ENCODE measurements around the gene CA5A.
"Not testable (repeated sequence)": the region's sequence is repeated elsewhere in the genome, so short reads cannot be mapped to it uniquely, and the experiment has no call there.

CA5A gene

GRCh38 chr16:87882436-87883019 is 53.8 kb downstream of the CA5A start:
- H3K4me3 ChIP-seq (ENCODE audit: low read length in 2 of 2): no peak overlapping the region
- no peaks in the 10 kb centered on the region for H3K27me3 ChIP-seq (ENCODE audit: control insufficient read depth in 2 of 2, insufficient read depth in 2 of 2, low read length in 2 of 2)
- no peak overlapping the region for H3K9ac ChIP-seq (ENCODE audit: low read depth in 1 of 2, low read length in 2 of 2)
- no peak overlapping the region for H3K27ac ChIP-seq (ENCODE audit: low read depth in 2 of 2, low read length in 2 of 2)
- H3K36me3 ChIP-seq (ENCODE audit: control insufficient read depth in 2 of 2, insufficient read depth in 2 of 2, low read length in 2 of 2): no peaks in the 10 kb centered on the region
- H3K4me1 ChIP-seq (ENCODE audit: control insufficient read depth in 2 of 2, insufficient read depth in 2 of 2, low read length in 2 of 2): no peaks in the 10 kb centered on the region
- no peaks in the 10 kb centered on the region for H3K9me3 ChIP-seq (ENCODE audit: control insufficient read depth in 2 of 2, low read length in 2 of 2)

GRCh38 chr16:87881324-87882200 is 54.8 kb downstream of the CA5A start:
- Histone ChIP-seq H3K36me3 (ENCODE audit: control insufficient read depth in 2 of 2, insufficient read depth in 2 of 2, low read length in 2 of 2) (no peaks in the 10 kb centered on the region), H3K9ac (ENCODE audit: low read depth in 1 of 2, low read length in 2 of 2) (no peak overlapping the region), H3K9me3 (ENCODE audit: control insufficient read depth in 2 of 2, low read length in 2 of 2) (no peaks in the 10 kb centered on the region), H3K4me1 (ENCODE audit: control insufficient read depth in 2 of 2, insufficient read depth in 2 of 2, low read length in 2 of 2) (no peaks in the 10 kb centered on the region), H3K27ac (ENCODE audit: low read depth in 2 of 2, low read length in 2 of 2) (no peak overlapping the region), H3K4me3 (ENCODE audit: low read length in 2 of 2) (no peak overlapping the region), H3K27me3 (ENCODE audit: control insufficient read depth in 2 of 2, insufficient read depth in 2 of 2, low read length in 2 of 2) (no peaks in the 10 kb centered on the region)

- Histone ChIP-seq H3K9me3 (ENCODE audit: control insufficient read depth in 2 of 2, low read length in 2 of 2) (no peaks in the 10 kb centered on the region), H3K36me3 (ENCODE audit: control insufficient read depth in 2 of 2, insufficient read depth in 2 of 2, low read length in 2 of 2) (no peaks in the 10 kb centered on the region), H3K4me1 (ENCODE audit: control insufficient read depth in 2 of 2, insufficient read depth in 2 of 2, low read length in 2 of 2) (no peaks in the 10 kb centered on the region), H3K9ac (ENCODE audit: low read depth in 1 of 2, low read length in 2 of 2) (no peak overlapping the region), H3K4me3 (ENCODE audit: low read length in 2 of 2) (no peak overlapping the region), H3K27me3 (ENCODE audit: control insufficient read depth in 2 of 2, insufficient read depth in 2 of 2, low read length in 2 of 2) (peaks cover 0 to 3% of the 10 kb centered on the region in 2 donors), H3K27ac (ENCODE audit: low read depth in 2 of 2, low read length in 2 of 2) (no peak overlapping the region)
These were observed 56.1 kb downstream of the CA5A start for GRCh38 chr16:87880117-87880696.

GRCh38 chr16:87879411-87880013 is 56.8 kb downstream of the CA5A start:
- H3K27me3 ChIP-seq (ENCODE audit: control insufficient read depth in 2 of 2, insufficient read depth in 2 of 2, low read length in 2 of 2); H3K4me1 ChIP-seq (ENCODE audit: control insufficient read depth in 2 of 2, insufficient read depth in 2 of 2, low read length in 2 of 2); H3K4me3 ChIP-seq (ENCODE audit: low read length in 2 of 2); H3K36me3 ChIP-seq (ENCODE audit: control insufficient read depth in 2 of 2, insufficient read depth in 2 of 2, low read length in 2 of 2); H3K9ac ChIP-seq (ENCODE audit: low read depth in 1 of 2, low read length in 2 of 2); H3K27ac ChIP-seq (ENCODE audit: low read depth in 2 of 2, low read length in 2 of 2); H3K9me3 ChIP-seq (ENCODE audit: control insufficient read depth in 2 of 2, low read length in 2 of 2): not testable (repeated sequence)

GRCh38 chr16:87878704-87879103 is 57.6 kb downstream of the CA5A start:
- Histone ChIP-seq H3K9ac (ENCODE audit: low read depth in 1 of 2, low read length in 2 of 2) (no peak overlapping the region), H3K9me3 (ENCODE audit: control insufficient read depth in 2 of 2, low read length in 2 of 2) (no peaks in the 10 kb centered on the region), H3K4me1 (ENCODE audit: control insufficient read depth in 2 of 2, insufficient read depth in 2 of 2, low read length in 2 of 2) (no peaks in the 10 kb centered on the region), H3K27me3 (ENCODE audit: control insufficient read depth in 2 of 2, insufficient read depth in 2 of 2, low read length in 2 of 2) (peaks cover 0 to 3% of the 10 kb centered on the region in 2 donors), H3K36me3 (ENCODE audit: control insufficient read depth in 2 of 2, insufficient read depth in 2 of 2, low read length in 2 of 2) (no peaks in the 10 kb centered on the region), H3K4me3 (ENCODE audit: low read length in 2 of 2) (no peak overlapping the region), H3K27ac (ENCODE audit: low read depth in 2 of 2, low read length in 2 of 2) (no peak overlapping the region)

GRCh38 chr16:87877942-87878507 is 58.3 kb downstream of the CA5A start:
- Histone ChIP-seq H3K9me3 (ENCODE audit: control insufficient read depth in 2 of 2, low read length in 2 of 2) (no peaks in the 10 kb centered on the region), H3K27me3 (ENCODE audit: control insufficient read depth in 2 of 2, insufficient read depth in 2 of 2, low read length in 2 of 2) (peaks cover 0 to 3% of the 10 kb centered on the region in 2 donors), H3K9ac (ENCODE audit: low read depth in 1 of 2, low read length in 2 of 2) (no peak overlapping the region)

GRCh38 chr16:87874639-87875427 is 61.5 kb downstream of the CA5A start:
- Histone ChIP-seq H3K27me3 (ENCODE audit: control insufficient read depth in 2 of 2, insufficient read depth in 2 of 2, low read length in 2 of 2) (peaks cover 0 to 3% of the 10 kb centered on the region in 2 donors), H3K27ac (ENCODE audit: low read depth in 2 of 2, low read length in 2 of 2) (no peak overlapping the region), H3K9me3 (ENCODE audit: control insufficient read depth in 2 of 2, low read length in 2 of 2) (no peaks in the 10 kb centered on the region), H3K9ac (ENCODE audit: low read depth in 1 of 2, low read length in 2 of 2) (no peak overlapping the region), H3K4me1 (ENCODE audit: control insufficient read depth in 2 of 2, insufficient read depth in 2 of 2, low read length in 2 of 2) (no peaks in the 10 kb centered on the region), H3K36me3 (ENCODE audit: control insufficient read depth in 2 of 2, insufficient read depth in 2 of 2, low read length in 2 of 2) (no peaks in the 10 kb centered on the region), H3K4me3 (ENCODE audit: low read length in 2 of 2) (no peak overlapping the region)

More at GRCh38 chr16:87877942-87878507, 58.3 kb downstream of the CA5A start:
- no peaks in the 10 kb centered on the region for H3K36me3 ChIP-seq (ENCODE audit: control insufficient read depth in 2 of 2, insufficient read depth in 2 of 2, low read length in 2 of 2)
- H3K4me3 ChIP-seq (ENCODE audit: low read length in 2 of 2): no peak overlapping the region
- H3K27ac ChIP-seq (ENCODE audit: low read depth in 2 of 2, low read length in 2 of 2): no peak overlapping the region
- H3K4me1 ChIP-seq (ENCODE audit: control insufficient read depth in 2 of 2, insufficient read depth in 2 of 2, low read length in 2 of 2): no peaks in the 10 kb centered on the region

GRCh38 chr16:87870418-87871291 is 65.7 kb downstream of the CA5A start:
- not testable (repeated sequence) for H3K9me3 ChIP-seq (ENCODE audit: control insufficient read depth in 2 of 2, low read length in 2 of 2); H3K27ac ChIP-seq (ENCODE audit: low read depth in 2 of 2, low read length in 2 of 2); H3K9ac ChIP-seq (ENCODE audit: low read depth in 1 of 2, low read length in 2 of 2); H3K4me3 ChIP-seq (ENCODE audit: low read length in 2 of 2); H3K36me3 ChIP-seq (ENCODE audit: control insufficient read depth in 2 of 2, insufficient read depth in 2 of 2, low read length in 2 of 2); H3K4me1 ChIP-seq (ENCODE audit: control insufficient read depth in 2 of 2, insufficient read depth in 2 of 2, low read length in 2 of 2); H3K27me3 ChIP-seq (ENCODE audit: control insufficient read depth in 2 of 2, insufficient read depth in 2 of 2, low read length in 2 of 2)

- H3K27me3 ChIP-seq (ENCODE audit: control insufficient read depth in 2 of 2, insufficient read depth in 2 of 2, low read length in 2 of 2); H3K4me1 ChIP-seq (ENCODE audit: control insufficient read depth in 2 of 2, insufficient read depth in 2 of 2, low read length in 2 of 2); H3K36me3 ChIP-seq (ENCODE audit: control insufficient read depth in 2 of 2, insufficient read depth in 2 of 2, low read length in 2 of 2); H3K27ac ChIP-seq (ENCODE audit: low read depth in 2 of 2, low read length in 2 of 2); H3K4me3 ChIP-seq (ENCODE audit: low read length in 2 of 2); H3K9ac ChIP-seq (ENCODE audit: low read depth in 1 of 2, low read length in 2 of 2); H3K9me3 ChIP-seq (ENCODE audit: control insufficient read depth in 2 of 2, low read length in 2 of 2): not testable (repeated sequence)
These were observed 66.4 kb downstream of the CA5A start for GRCh38 chr16:87869879-87870417.
